Amygdala (tissue), 56 donors: ENCODE data around the gene HOOK2.
A peak's percentile ranks its signal among the peaks of the same experiment; 100 is the strongest.
"Not testable (repeated sequence)": the region's sequence is repeated elsewhere in the genome, so short reads cannot be mapped to it uniquely, and the experiment has no call there.

Source experiments
- DNase-seq, 56 donors: peaks; one replicate each; lab custom pipeline; 2025; lab: John Stamatoyannopoulos, UW

The HOOK2 gene, protein sequence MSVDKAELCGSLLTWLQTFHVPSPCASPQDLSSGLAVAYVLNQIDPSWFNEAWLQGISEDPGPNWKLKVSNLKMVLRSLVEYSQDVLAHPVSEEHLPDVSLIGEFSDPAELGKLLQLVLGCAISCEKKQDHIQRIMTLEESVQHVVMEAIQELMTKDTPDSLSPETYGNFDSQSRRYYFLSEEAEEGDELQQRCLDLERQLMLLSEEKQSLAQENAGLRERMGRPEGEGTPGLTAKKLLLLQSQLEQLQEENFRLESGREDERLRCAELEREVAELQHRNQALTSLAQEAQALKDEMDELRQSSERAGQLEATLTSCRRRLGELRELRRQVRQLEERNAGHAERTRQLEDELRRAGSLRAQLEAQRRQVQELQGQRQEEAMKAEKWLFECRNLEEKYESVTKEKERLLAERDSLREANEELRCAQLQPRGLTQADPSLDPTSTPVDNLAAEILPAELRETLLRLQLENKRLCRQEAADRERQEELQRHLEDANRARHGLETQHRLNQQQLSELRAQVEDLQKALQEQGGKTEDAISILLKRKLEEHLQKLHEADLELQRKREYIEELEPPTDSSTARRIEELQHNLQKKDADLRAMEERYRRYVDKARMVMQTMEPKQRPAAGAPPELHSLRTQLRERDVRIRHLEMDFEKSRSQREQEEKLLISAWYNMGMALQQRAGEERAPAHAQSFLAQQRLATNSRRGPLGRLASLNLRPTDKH

DNA sequence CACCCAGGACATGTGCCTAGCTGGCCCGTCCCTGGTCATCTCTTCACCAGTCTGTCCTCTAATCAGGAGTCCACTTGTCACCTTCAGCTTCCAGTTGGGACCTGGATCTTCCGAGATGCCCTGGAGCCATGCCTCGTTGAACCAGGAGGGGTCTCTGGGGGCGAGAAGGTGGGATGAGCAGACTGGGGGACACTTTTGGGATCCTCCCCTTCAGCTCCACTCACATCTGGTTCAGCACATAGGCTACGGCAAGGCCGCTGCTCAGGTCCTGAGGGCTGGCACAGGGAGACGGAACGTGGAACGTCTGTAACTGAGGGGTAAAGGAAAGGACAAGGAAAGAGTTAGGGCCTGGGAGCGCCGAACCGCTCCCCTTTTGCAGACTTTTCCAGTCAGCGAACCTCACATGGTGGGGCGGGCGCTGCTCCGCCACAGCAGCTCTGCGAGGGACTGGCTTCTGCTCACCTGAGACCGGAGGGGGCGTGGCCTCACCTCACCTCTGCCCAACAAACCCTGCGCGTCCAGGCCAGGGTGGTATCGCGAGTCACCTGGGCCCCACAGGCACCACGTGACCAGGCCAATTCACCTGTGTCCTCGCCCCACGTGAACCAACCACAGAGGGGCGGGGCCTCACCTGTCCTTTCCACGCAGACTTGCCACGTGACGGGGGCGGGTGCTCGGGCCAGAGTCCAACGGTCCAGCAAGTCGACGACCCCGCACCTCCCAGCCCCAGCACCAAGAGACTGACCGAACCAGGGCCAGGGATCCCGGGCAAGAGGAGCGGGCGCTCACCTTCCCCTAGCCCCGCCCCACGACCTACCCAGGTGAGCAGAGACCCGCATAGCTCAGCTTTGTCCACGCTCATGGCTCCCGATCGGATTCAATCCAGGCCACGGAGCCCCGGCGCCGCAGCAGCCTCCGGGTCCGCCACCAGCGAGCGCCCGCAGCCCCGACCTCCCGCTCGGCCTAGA lies at the start of gene HOOK2:
Gene HOOK2 (minus strand): TSS at position 965 of the 968 bp plus-strand sequence. CDS start 103 bp downstream, at position 862.
- DNase-seq: peak in 15 of 56 donors; percentile 20 to 75 (median 55)

DNA sequence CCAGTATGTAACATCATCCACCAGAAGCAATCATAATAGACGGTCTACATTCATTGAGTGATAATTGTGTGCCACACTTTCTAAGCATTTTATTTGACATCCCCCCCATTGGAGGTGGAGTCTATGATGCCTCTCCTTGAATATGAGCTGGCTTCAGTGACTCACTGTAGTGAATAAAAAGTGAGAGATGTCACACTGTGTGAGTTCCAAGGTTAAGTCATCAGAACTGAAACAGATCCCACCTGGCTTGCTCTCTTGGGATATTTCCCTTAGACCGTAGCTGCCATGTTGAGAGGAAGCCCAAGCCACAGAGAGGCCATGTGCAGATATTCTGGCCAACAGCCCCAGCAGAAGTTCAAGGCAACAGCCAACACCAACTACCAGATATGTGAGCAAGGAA lies 46.4 kb upstream of the HOOK2 start:
- no peak for DNase-seq

DNA sequence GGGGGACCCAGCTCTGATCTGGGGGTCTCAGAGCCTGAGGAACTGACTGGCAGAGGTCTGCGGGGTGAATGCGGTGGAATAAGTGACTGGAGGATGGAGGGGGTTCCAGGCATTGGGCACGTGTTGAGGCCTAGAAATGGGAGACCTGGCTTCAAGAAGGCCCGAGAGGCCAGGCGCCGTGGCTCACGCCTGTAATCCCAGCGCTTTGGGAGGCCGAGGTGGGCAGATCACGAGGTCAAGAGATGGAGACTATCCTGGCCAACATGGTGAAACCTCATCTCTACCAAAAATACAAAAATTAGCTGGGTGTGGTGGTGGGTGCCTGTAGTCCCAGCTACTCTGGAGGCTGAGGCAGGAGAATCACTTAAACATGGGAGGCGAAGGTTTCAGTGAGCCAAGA lies 42.5 kb upstream of the HOOK2 start:
- DNase-seq: not testable (repeated sequence)

DNA sequence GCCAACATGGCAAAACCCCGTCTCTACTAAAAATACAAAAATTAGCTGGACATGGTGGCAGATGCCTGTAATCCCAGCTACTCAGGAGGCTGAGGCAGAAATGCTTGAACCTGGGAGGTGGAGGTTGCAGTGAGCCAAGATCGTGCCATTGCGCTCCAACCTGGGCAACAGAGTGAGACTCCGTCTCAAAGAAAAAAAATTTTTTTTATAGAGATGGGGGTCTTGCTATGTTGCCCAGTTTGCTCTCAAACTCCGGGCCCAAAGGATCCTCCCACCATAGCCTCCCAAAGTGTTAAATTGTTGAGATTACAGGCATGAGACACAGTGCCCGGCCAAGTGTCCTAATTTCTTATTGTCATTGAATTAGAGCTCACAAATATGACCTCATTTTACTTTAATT lies 41.8 kb upstream of the HOOK2 start:
- DNase-seq: not testable (repeated sequence)

DNA sequence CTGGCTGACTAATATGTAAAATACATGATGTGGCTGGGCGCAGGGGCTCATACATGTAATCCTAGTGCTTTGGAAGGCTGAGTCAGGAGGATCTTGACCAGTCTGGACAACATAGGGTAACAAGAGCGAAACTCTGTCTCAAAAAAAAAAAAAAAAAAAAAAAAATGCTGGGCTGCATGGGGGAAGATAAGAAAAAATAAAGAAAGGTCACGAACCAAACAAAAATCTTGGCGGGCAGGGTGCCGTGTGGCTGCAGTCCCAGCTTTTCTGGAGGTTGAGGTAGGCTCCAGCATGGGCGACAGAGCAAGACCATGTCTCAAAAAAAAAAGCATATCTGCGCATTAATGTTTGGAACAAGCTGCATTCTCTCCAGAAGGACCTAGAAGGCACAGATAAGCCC lies 39.7 kb upstream of the HOOK2 start:
- DNase-seq: no peak

DNA sequence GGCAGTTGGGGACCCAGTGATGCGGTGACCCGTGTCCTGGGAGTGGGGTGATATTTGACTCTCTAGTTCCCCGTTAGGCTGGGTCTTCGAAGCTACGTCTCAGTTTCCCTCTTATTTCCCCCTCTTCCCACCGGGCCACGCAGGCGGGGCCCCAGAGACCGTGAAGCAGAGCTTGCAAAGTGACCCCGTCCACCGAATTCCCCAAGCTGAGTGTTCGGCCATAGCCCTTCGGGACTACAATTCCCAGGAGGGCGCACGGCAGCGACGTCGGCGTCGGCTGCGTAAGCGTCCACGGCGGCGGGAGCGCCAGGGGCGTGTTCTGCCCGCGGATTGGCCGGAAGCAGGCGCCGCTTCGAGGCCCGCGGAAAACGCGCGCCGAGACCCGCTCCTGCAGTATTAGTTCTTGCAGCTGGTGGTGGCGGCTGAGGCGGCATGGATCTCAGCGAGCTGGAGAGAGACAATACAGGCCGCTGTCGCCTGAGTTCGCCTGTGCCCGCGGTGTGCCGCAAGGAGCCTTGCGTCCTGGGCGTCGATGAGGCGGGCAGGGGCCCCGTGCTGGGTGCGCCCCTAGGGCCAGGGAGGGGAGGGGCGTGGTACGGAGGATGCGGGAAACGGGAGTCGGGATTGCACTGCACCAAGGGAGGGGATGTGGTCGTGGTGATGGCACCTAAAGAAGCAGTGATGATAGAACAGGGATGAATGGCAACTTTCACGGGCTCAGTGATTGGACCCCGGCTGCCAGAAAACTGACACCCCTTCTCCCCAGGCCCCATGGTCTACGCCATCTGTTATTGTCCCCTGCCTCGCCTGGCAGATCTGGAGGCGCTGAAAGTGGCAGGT lies 31.1 kb upstream of the HOOK2 start, which contains the start of gene RNASEH2A:
Gene RNASEH2A (plus strand): TSS at position 343 of the 840 bp plus-strand sequence. CDS start 90 bp downstream, at position 433.
- DNase-seq: peak in 54 of 56 donors; percentile 32 to 91 (median 73)

DNA sequence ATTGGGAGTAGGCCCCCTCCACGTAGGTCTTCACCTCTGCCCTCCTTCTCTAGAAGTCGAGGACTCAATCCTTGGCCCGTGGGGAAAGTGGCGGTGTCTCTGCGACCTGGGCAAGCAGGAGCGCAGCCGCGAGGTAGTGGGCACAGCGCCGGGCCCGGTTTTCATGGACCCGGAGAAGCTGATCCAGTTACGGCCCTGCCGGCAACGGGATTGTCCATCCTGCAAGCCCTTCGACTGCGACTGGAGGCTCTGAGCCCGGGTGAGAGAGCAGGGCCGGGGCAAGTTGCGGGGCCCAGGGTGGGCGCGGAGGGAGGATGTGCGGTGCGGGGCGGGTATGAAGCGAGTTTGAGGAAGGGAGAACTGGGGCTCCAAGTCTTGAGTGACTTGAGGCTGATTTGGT lies 28.7 kb upstream of the HOOK2 start:
- DNase-seq: no peak

DNA sequence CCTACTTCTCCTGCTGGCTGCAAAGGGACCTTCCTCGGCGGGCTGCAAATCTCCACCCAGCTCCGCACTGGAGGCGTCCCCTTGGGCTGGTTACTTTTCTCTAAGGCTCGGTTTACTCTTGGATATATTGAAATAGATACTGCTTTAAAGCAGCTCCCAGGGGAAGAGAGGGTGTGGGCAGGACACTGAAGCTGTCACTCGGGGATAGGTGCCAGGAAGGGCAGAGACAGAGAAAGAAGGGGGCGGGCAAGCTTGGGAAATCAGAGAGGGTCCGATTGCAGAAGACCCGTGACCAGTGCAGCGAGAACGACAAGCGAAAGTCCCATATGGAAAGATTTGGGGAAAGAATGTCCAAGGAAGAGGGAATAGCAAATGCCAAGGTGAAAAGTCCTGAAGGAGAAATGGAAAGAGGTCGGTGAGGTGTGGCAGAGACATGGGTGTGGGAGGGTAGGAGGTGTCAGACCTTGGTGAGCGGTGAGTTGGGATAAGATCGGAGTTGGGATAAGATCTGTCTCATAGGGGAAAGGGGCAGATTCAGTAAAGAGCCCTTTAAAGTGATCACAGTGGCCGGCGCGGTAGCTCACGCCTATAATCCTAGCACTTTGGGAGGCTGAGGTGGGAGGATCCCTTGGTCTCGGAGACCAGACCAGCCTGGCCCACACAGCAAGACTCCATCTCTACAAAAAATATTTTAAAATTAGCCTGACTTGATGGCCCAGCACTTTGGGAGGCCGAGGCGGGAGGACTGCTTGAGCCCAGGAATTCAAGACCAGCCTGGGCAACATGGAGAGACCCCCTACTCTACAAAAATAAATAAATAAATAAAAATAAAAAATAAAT lies 27.1 kb upstream of the HOOK2 start:
- DNase-seq: peak in 2 of 56 donors; percentile 43 to 55

DNA sequence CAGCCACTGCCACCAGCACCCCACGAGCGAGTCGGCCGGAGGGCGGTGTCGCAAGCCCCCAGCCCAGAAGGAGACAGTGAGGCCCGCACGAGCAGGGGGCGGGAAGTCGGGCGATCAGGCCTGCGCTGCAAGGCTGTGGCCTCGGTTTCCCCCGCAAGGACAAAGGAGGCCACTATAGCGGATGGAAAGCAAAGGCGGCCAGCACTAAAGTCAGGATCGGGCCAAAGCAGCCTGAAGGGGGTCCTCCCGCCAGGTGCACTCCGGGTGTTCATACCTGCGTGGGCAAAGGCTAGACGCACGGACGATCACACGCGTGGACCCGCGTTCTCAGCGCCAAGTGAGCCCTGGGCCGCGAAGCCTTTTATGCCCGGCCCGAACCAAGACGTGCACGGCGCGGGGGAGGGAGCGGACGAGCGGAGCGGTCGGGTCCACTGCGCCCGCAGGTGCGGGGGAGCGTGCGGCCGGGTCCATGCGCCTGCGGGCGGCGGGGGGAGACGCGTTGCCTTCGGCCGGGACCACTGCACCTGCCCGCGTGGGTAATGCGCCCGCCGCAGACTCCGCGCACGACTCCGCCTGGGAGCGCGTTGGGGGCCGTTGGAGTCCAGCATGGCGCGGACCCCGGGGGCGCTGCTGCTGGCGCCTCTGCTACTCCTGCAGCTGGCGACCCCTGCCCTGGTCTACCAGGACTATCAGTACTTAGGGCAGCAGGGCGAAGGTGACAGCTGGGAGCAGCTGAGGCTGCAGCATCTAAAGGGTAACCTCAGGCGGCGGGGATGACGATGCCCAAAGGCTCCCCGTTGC lies 26.3 kb upstream of the HOOK2 start, which contains the start of the genes PRDX2 and THSD8:
Gene PRDX2 (minus strand): TSS at position 335 of the 801 bp plus-strand sequence. CDS start 539 bp downstream, outside the sequence.
Gene THSD8 (plus strand): TSS at position 604 of the 801 bp plus-strand sequence. CDS start 3 bp downstream, at position 607.
- peak in 51 of 56 donors; percentile 18 to 86 (median 63) for DNase-seq

DNA sequence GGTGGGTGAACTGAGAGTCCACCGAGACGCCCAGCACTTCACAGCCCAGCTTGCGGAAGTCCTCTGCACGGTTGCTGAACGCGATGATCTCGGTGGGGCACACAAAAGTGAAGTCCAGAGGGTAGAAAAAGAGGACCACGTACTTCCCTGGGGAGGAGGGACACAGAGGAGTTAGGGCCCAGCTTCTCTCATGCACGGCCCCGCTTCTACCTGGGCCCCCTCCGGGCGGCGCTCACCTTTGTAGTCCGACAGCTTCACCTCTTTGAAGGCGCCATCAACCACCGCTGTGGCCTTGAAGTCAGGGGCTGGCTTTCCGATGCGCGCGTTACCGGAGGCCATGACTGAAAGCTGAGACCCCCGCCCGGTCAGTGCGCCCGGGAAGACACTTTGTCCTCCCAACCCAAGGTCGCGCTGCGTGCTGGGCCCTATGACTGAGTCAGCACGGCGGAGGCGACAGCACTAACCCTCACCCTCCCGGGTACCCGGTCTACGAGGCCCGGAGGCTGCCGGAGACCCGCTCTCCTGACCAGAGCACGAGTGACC lies 25.6 kb upstream of the HOOK2 start:
- peak in 6 of 56 donors; percentile 12 to 52 (median 42) for DNase-seq

DNA sequence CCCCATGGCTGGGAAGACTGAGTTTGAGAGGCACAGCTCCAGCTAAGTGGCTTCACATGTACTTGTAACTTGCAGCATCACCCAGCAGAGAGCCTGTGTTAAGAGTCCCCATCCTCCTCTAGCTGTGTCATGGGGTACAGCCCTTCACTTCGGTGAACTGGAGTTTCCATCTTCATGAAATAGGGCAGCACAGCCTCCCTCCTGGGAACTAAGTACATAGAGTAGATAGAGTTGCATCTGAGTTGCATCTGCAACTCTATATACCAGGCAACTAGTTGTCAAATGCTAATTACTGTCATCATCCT lies 25.1 kb upstream of the HOOK2 start:
- no peak for DNase-seq

DNA sequence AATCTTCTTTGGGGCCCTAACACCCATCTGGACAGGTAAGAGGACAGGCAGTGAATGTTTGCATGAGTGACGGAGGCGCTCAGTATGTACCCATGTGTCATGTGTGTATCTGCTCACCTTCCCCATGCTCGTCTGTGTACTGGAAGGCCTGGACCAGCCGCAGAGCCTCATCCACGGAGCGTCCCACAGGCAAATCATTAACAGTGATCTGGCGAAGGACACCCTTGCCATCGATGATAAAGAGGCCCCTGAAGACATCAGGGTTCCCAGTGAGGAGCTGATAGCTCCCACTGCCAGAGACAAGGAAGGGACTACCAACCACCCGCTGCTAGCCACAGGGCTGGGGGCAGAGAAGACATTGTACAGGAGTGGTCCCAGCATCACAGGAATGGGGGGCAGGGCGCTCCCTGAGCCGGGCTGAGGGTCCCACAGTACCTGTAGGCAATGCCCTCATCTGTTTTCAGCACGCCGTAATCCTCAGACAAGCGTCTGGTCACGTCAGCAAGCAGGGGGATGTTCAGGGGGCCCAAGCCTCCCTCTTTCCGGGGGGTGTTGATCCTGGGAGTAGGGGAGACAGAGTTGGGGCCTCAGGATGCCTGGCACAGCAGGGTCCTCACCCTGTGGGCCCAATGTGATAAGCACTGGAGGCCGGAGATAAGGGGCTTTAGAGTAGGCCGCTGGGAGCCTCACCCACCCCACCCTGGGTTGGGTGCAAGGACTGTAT lies 24.6 kb upstream of the HOOK2 start:
- no peak for DNase-seq

DNA sequence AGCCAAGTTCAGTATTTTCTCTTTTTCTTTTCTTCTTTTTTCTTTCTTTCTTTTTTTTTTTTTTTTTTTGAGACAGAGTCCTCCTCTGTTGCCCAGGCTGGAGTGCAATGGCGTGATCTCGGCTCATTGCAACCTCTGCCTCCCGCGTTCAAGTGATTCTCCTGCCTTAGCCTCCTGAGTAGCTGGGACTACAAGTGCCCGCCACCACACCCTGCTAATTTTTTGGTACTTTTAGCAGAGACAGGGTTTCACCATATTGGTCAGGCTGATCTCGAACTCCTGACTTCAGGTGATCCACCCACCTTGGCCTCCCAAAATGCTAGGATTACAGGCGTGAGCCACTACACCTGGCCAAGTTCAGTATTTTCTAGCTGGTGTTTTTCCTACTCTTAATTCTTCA lies 22.3 kb upstream of the HOOK2 start:
- not testable (repeated sequence) for DNase-seq

DNA sequence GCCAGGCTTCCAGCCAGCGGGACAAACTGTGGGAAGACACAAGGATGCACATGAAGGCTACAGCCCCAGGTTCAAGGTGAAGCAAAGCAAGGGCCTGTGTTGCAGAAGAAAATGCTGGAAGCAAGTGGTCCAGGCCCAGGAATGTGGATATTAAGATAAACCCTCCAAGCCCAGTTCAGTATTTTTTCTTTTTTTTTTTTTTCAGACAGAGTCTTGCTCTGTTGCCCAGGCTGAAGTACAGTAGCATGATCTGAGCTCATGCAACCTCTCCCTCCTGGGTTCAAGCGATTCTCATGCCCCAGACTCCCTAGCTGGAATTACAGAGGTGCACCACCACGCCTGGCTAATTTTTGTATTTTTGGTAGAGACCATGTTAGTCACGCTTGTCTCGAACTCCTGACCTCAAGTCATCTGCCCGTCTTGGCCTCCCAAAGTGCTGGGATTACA lies 21.8 kb upstream of the HOOK2 start:
- no peak for DNase-seq

DNA sequence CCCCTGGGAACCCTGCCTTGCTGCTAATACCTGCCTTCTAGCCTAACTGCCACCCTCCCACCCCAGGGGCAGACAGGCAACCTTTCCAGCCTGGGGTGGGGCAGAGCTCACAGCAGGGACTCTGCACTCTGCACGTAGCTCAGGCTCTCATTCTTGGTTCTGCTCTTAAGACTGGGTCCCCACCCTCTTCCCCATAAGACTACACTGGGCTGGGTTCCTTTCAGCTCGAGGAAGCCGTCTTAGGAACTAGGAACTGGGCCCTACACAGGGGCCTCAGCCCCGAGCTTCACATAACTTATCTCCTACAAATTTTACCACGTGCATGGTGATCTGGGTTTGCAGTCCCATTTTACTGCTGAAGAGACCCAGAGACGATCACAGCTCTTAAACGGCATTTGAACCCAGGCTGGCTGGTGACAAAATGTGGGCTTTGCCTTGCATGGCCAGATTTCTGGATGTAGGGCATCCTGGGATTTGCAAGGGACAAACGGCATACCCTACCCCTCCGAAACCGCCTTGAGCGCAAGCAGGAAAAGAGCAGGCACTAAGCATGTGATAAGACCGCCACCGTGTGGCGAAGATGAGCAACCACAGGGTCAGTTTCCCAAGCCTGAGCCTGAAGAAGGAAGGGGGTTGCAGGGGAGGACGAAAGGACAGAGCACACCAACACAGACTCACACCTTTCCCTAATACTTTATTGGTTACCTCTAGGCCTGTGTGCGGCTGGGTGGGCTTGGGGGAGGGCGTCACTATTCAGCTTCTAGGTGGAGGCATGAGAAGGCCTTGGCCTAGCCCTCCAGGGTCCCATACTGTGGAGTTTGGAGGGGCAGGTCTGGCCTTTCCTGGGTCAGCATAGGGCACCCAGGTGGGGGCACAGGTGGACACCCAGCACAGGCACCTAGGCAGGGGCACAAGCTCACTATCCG lies 21.1 kb upstream of the HOOK2 start:
- peak in 51 of 56 donors; percentile 17 to 83 (median 57) for DNase-seq
